GM12878 (cell line): ENCODE measurements around the gene SPANXN4. TPM values are rescaled to one million over a fixed set of nuclear protein-coding genes. Genes with fewer than 3 reads are reported as not detected.

Experiments
- ATF7 ChIP-seq: fragments of 450-650 bp; IDR thresholded peaks from 2 replicates; pipeline ENCODE4 v1.6.1; 2016; ENCODE audit warnings: low read depth, mild to moderate bottlenecking
- CHD2 ChIP-seq: IDR thresholded peaks from 2 replicates; pipeline ENCODE4 v1.6.1; 2011; ENCODE audit warnings: low read depth, low read length, improper control_type of control experiment, borderline replicate concordance
- CUX1 ChIP-seq: IDR thresholded peaks from 2 replicates; pipeline ENCODE4 v1.6.1; 2012; ENCODE audit warnings: improper control_type of control experiment, low read depth, low read length; ENCODE audit not compliant: insufficient replicate concordance
- FOXM1 ChIP-seq: IDR thresholded peaks from 2 replicates; pipeline ENCODE4 v1.6.1; 2012; ENCODE audit warnings: low read depth, mild to moderate bottlenecking, inconsistent platforms, low read length, moderate library complexity
- GATAD2B ChIP-seq: fragments of 450-650 bp; conservative IDR thresholded peaks from 2 replicates; pipeline ENCODE4 v1.6.1; 2017; ENCODE audit warnings: low read depth, mild to moderate bottlenecking, moderate library complexity
- IKZF2 ChIP-seq, 2 experiments: fragments of 450-650 bp; IDR thresholded peaks; 2 replicates each; pipeline ENCODE4 v1.6.1; 2017; ENCODE audit warnings: mild to moderate bottlenecking in 2 of 2, moderate library complexity in 2 of 2
- IRF5 ChIP-seq: fragments of 450-650 bp; IDR thresholded peaks from 2 replicates; pipeline ENCODE4 v1.6.1; 2017; ENCODE audit warnings: borderline replicate concordance
- JUNB ChIP-seq: IDR thresholded peaks from 2 replicates; pipeline ENCODE4 v1.6.1; 2016; ENCODE audit warnings: antibody characterized with exemption, mild to moderate bottlenecking
- KLF5 ChIP-seq: fragments of 450-650 bp; IDR thresholded peaks from 2 replicates; pipeline ENCODE4 v1.6.1; 2014; ENCODE audit warnings: mild to moderate bottlenecking; ENCODE audit not compliant: partially characterized antibody
- LARP7 ChIP-seq: fragments of 450-650 bp; IDR thresholded peaks from 2 replicates; pipeline ENCODE4 v1.6.1; 2017; ENCODE audit warnings: mild to moderate bottlenecking
- MXI1 ChIP-seq: fragments of 150-350 bp; IDR thresholded peaks from 2 replicates; pipeline ENCODE4 v1.6.1; 2011; ENCODE audit warnings: low read depth, mild to moderate bottlenecking, inconsistent platforms, low read length, improper control_type of control experiment
- NFYA ChIP-seq: IDR thresholded peaks from 2 replicates; pipeline ENCODE4 v1.6.1; 2011; ENCODE audit warnings: low read depth, mild to moderate bottlenecking, low read length, improper control_type of control experiment, borderline replicate concordance
- NR2C2 ChIP-seq: IDR thresholded peaks from 2 replicates; pipeline ENCODE4 v1.6.1; 2011; ENCODE audit warnings: borderline replicate concordance, low read depth; ENCODE audit not compliant: control insufficient read depth, insufficient read length
- NR2F1 ChIP-seq: fragments of 450-650 bp; conservative IDR thresholded peaks from 2 replicates; pipeline ENCODE4 v1.6.1; 2017; ENCODE audit warnings: mild to moderate bottlenecking
- PAX5 ChIP-seq: IDR thresholded peaks from 2 replicates; pipeline ENCODE4 v1.6.1; 2011; ENCODE audit warnings: low read depth, low read length, borderline replicate concordance
- RBBP5 ChIP-seq: fragments of 200-600 bp; sonication (generic); conservative IDR thresholded peaks from 2 replicates; pipeline ENCODE4 v1.6.1; 2016
- RUNX3 ChIP-seq: IDR thresholded peaks from 2 replicates; pipeline ENCODE4 v1.6.1; 2012; ENCODE audit warnings: low read length, inconsistent platforms
- SIX5 ChIP-seq: IDR thresholded peaks from 2 replicates; pipeline ENCODE4 v1.6.1; 2011; ENCODE audit warnings: mild to moderate bottlenecking, low read depth, low read length, moderate library complexity; ENCODE audit not compliant: severe bottlenecking
- SUZ12 ChIP-seq: fragments of 200-600 bp; sonication (generic); IDR thresholded peaks from one replicate; pipeline ENCODE4 v1.6.1; 2018; ENCODE audit warnings: antibody characterized with exemption, mild to moderate bottlenecking; ENCODE audit not compliant: unreplicated experiment
- YBX1 ChIP-seq: fragments of 450-650 bp; IDR thresholded peaks from 2 replicates; pipeline ENCODE4 v1.6.1; 2016; ENCODE audit warnings: antibody characterized with exemption
- ZBTB40 ChIP-seq: fragments of 450-650 bp; IDR thresholded peaks from 2 replicates; pipeline ENCODE4 v1.6.1; 2016; ENCODE audit warnings: mild to moderate bottlenecking, moderate library complexity, borderline replicate concordance
- ZNF217 ChIP-seq: fragments of 450-650 bp; IDR thresholded peaks from 2 replicates; pipeline ENCODE4 v1.6.1; 2017; ENCODE audit warnings: antibody characterized with exemption, mild to moderate bottlenecking
- polyA plus RNA-seq, 11 experiments: library from polyadenylated mRNA; depleted of rRNA in 4 of 11; unstranded in 6 of 11; stranded (reverse) in 5 of 11; fragments of >200 nt; fragmentation: Nextera tagmentation in 4 of 11; fragmentation: Illumina TruSeq in 1 of 11; extraction: Ambion mirVana in 4 of 11; extraction: Trizol in 1 of 11; gene quantifications; 1 replicate in 1 of 11; 2 replicates in 10 of 11; pipeline versions ENCODE4 v1.2.1 to v1.2.3, GENCODE V29; 2011 to 2016; ENCODE audit warnings: inconsistent platforms in 2 of 11, missing spikeins in 2 of 11, low read depth in 1 of 11
- total RNA-seq, 4 experiments: library from RNA; depleted of rRNA in 3 of 4; stranded (reverse); fragments of >200 nt in 3 of 4; fragmentation: Illumina TruSeq in 1 of 4; extraction: Trizol in 1 of 4; gene quantifications; 2 replicates each; pipeline versions ENCODE4 v1.2.1 to v1.2.3, GENCODE V29; 2013 to 2021

Gene SPANXN4
- total and polyA plus RNA-seq, 10 of the 15 experiments (the other 5 are each of a cell fraction or from before 2014, with no cell fraction given), result not detected

GRCh38 chrX:142978130-142978684 lies 47.5 kb upstream of the SPANXN4 start (continued):
- TF ChIP-seq ZBTB40 (no peak; the same call in 1 of the 2 replicates), CUX1 (no peak), YBX1 (no peak), SUZ12 (no peak), IRF5 (no peak), IKZF2 (IDR thresholded peaks at IDR 0.05) (peak in 1 of 2 experiments; percentile 13; a peak in 2 of 4 replicates), MXI1 (peak; percentile 32; the same call in 1 of the 2 replicates), CHD2 (no peak), KLF5 (no peak), NR2C2 (no peak), JUNB (no peak), RUNX3 (no peak), GATAD2B (no peak), SIX5 (no peak), ZNF217 (no peak; the same call in 1 of the 2 replicates), FOXM1 (no peak; the same call in 1 of the 2 replicates), NFYA (no peak), RBBP5 (no peak), ATF7 (peak; percentile 40), NR2F1 (peak; percentile 94), LARP7 (no peak), PAX5 (no peak)
